Suprapubic skin (tissue), 4 donors: Measurements from ENCODE around the gene MAPK11. TPM values are rescaled to one million over a fixed set of nuclear protein-coding genes. Genes with fewer than 3 reads are reported as not detected.

Experiments
- DNase-seq, 2 donors: peaks; one replicate each; pipeline ENCODE4 v3.0.0-alpha.2; 2019; ENCODE audit warnings: low spot score in 2 of 2
- H3K27ac ChIP-seq: fragments of 200-600 bp; sonication (generic); one replicate; pipeline ENCODE4 v1.5.1; 2019
- H3K27me3 ChIP-seq: fragments of 200-600 bp; sonication (generic); one replicate; pipeline ENCODE4 v1.5.1; 2019
- H3K36me3 ChIP-seq: fragments of 200-600 bp; sonication (generic); one replicate; pipeline ENCODE4 v1.5.1; 2019
- H3K4me1 ChIP-seq: fragments of 200-600 bp; sonication (generic); one replicate; pipeline ENCODE4 v1.5.1; 2019
- H3K4me3 ChIP-seq: fragments of 200-600 bp; sonication (generic); one replicate; pipeline ENCODE4 v1.5.1; 2019; ENCODE audit warnings: mild to moderate bottlenecking
- H3K9me3 ChIP-seq: fragments of 200-600 bp; sonication (generic); one replicate; pipeline ENCODE4 v1.5.1; 2019
- CTCF ChIP-seq, 2 donors: fragments of 200-600 bp in 1 of 2; fragments of 450-650 bp in 1 of 2; sonication (generic) in 1 of 2; IDR thresholded peaks; one replicate each; pipeline ENCODE4 v1.5.1; 2016 to 2019; ENCODE audit warnings: antibody characterized with exemption in 2 of 2, mild to moderate bottlenecking in 1 of 2, moderate library complexity in 1 of 2
- EP300 ChIP-seq: sonication (generic); formaldehyde crosslinking; IDR thresholded peaks from one replicate; pipeline ENCODE4 v1.6.1; 2017; ENCODE audit warnings: antibody characterized with exemption
- POLR2A ChIP-seq, 2 donors: fragments of 450-650 bp; IDR thresholded peaks; one replicate each; pipeline ENCODE4 v1.6.1; 2017; ENCODE audit warnings: antibody characterized with exemption in 2 of 2, mild to moderate bottlenecking in 2 of 2, moderate library complexity in 2 of 2
- POLR2AphosphoS5 ChIP-seq, 3 donors: sonication (generic); formaldehyde crosslinking; IDR thresholded peaks; one replicate each; pipeline ENCODE4 v1.6.1; 2017; ENCODE audit warnings: antibody characterized with exemption in 3 of 3
- WGBS: methylation state at CpG from one replicate; pipeline ENCODE4 v1.1.5; 2018; 5-methylcytosine and 5-hydroxymethylcytosine counted together
- total RNA-seq, 4 donors: library from RNA; depleted of rRNA; stranded (reverse); fragments of >200 nt; gene quantifications; one replicate each; pipeline ENCODE4 v1.1.0, GENCODE V29; 2016

Gene MAPK11
- total RNA-seq, 4 donors from 2014 or later = 3.8 to 5.8 (median 4.5) TPM

- H3K36me3 ChIP-seq = peaks cover 90% of the 10 kb centered on the region
- 79% methylated on average over 5 of the region's 8 CpGs for WGBS
Measured at GRCh38 chr22:50222508-50222907, 47.7 kb downstream of the MAPK11 start.

GRCh38 chr22:50221410-50222300 lies 48.5 kb downstream of the MAPK11 start:
- TF ChIP-seq CTCF (IDR thresholded peaks at IDR 0.05) (no peak), POLR2A (IDR thresholded peaks at IDR 0.05) (no peak), POLR2AphosphoS5 (IDR thresholded peaks at IDR 0.05) (no peak), EP300 (no peak)
- Histone ChIP-seq H3K9me3 (no peaks in the 10 kb centered on the region), H3K27me3 (no peaks in the 10 kb centered on the region), H3K4me3 (no peak overlapping the region), H3K4me1 (peaks cover 6% of the 10 kb centered on the region), H3K36me3 (peaks cover 91% of the 10 kb centered on the region), H3K27ac (no peak overlapping the region)
- WGBS = 100% methylated on average over 1 of the region's 19 CpGs
- no peak for DNase-seq

More at GRCh38 chr22:50222508-50222907, 47.7 kb downstream of the MAPK11 start:
- no peak overlapping the region for H3K27ac ChIP-seq
- H3K9me3 ChIP-seq = no peaks in the 10 kb centered on the region
- no peak overlapping the region for H3K4me3 ChIP-seq
- H3K4me1 ChIP-seq = peaks cover 6% of the 10 kb centered on the region
- TF ChIP-seq EP300 (no peak), CTCF (IDR thresholded peaks at IDR 0.05) (no peak)
- no peaks in the 10 kb centered on the region for H3K27me3 ChIP-seq
- no peak for DNase-seq

GRCh38 chr22:50220603-50221409 lies 49.4 kb downstream of the MAPK11 start:
- Histone ChIP-seq H3K4me1 (peaks cover 7% of the 10 kb centered on the region), H3K9me3 (no peaks in the 10 kb centered on the region), H3K36me3 (peaks cover 91% of the 10 kb centered on the region), H3K4me3 (no peak overlapping the region), H3K27ac (no peak overlapping the region), H3K27me3 (no peaks in the 10 kb centered on the region)
- no peak for DNase-seq
- TF ChIP-seq POLR2A (IDR thresholded peaks at IDR 0.05) (no peak), EP300 (no peak), CTCF (IDR thresholded peaks at IDR 0.05) (no peak), POLR2AphosphoS5 (IDR thresholded peaks at IDR 0.05) (no peak)
- 94% methylated on average over 19 of the region's 45 CpGs for WGBS

GRCh38 chr22:50219800-50220602 lies 50.2 kb downstream of the MAPK11 start:
- H3K27me3 ChIP-seq = no peaks in the 10 kb centered on the region
- TF ChIP-seq CTCF (IDR thresholded peaks at IDR 0.05) = no peak
- TF ChIP-seq EP300 = no peak
- TF ChIP-seq POLR2AphosphoS5 (IDR thresholded peaks at IDR 0.05) = no peak
- TF ChIP-seq POLR2A (IDR thresholded peaks at IDR 0.05) = no peak
- DNase-seq = no peak
- H3K9me3 ChIP-seq = no peaks in the 10 kb centered on the region
- WGBS = 100% methylated on average over 2 of the region's 25 CpGs
- H3K4me3 ChIP-seq = no peak overlapping the region
- H3K36me3 ChIP-seq = peaks cover 91% of the 10 kb centered on the region
- H3K27ac ChIP-seq = no peak overlapping the region
- peaks cover 11% of the 10 kb centered on the region for H3K4me1 ChIP-seq
